CD14-positive monocyte (primary cell): ENCODE data around the gene PHC1. TPM values are rescaled to one million over a fixed set of nuclear protein-coding genes. Genes with fewer than 3 reads are reported as not detected.
"Not testable (repeated sequence)": the region's sequence is repeated elsewhere in the genome, so short reads cannot be mapped to it uniquely, and the experiment has no call there.

Experiments used
- DNase-seq, 3 donors: peaks; one replicate each; pipeline ENCODE4 v3.0.0-alpha.2; 2011 to 2022
- H2AFZ ChIP-seq: 2 replicates; pipeline ENCODE4 v1.6.0; 2012; ENCODE audit warnings: mild to moderate bottlenecking, low read depth, low read length, inconsistent platforms; ENCODE audit not compliant: insufficient read depth, poor library complexity, severe bottlenecking
- H3K27ac ChIP-seq, 2 donors: 1 replicate in 1 of 2; 2 replicates in 1 of 2; pipeline ENCODE4 v1.5.1; 2012 to 2013; ENCODE audit warnings: low read length in 2 of 2, control low read depth in 1 of 2, inconsistent platforms in 1 of 2, low read depth in 1 of 2, mild to moderate bottlenecking in 1 of 2
- H3K27me3 ChIP-seq, 2 donors: one replicate each; pipeline versions ENCODE4 v1.6.0 to v1.6.1; 2011 to 2013; ENCODE audit warnings: low read length in 2 of 2; ENCODE audit not compliant: control insufficient read depth in 2 of 2, insufficient read depth in 2 of 2
- H3K36me3 ChIP-seq, 2 donors: replicated peaks in 1 of 2; 1 replicate in 1 of 2; 2 replicates in 1 of 2; pipeline versions ENCODE4 v1.5.1 to v1.6.1; 2012 to 2013; ENCODE audit warnings: low read length in 2 of 2, control low read depth in 1 of 2, inconsistent platforms in 1 of 2, mild to moderate bottlenecking in 1 of 2; ENCODE audit not compliant: insufficient read depth in 2 of 2, control insufficient read depth in 1 of 2
- H3K4me1 ChIP-seq, 2 donors: 1 replicate in 1 of 2; 2 replicates in 1 of 2; pipeline versions ENCODE4 v1.5.1 to v1.6.1; 2012 to 2013; ENCODE audit warnings: low read length in 2 of 2, control low read depth in 1 of 2, inconsistent platforms in 1 of 2, mild to moderate bottlenecking in 1 of 2, moderate library complexity in 1 of 2; ENCODE audit not compliant: insufficient read depth in 2 of 2, control insufficient read depth in 1 of 2
- H3K4me2 ChIP-seq: replicated peaks from 2 replicates; pipeline ENCODE3; 2012; ENCODE audit warnings: low read length, moderate library complexity, mild to moderate bottlenecking; ENCODE audit not compliant: poor library complexity, severe bottlenecking; ENCODE audit errors: extremely low read depth
- H3K4me3 ChIP-seq, 3 experiments: fragments of 200-600 bp in 1 of 3; sonication (generic) in 1 of 3; replicated peaks in 1 of 3; 1 replicate in 2 of 3; 2 replicates in 1 of 3; pipeline ENCODE4 v1.5.1; 2011 to 2013; ENCODE audit warnings: low read length in 3 of 3, mild to moderate bottlenecking in 3 of 3, control low read depth in 2 of 3, low read depth in 2 of 3, inconsistent platforms in 1 of 3, moderate library complexity in 1 of 3
- H3K79me2 ChIP-seq: 2 replicates; pipeline ENCODE4 v1.6.0; 2012; ENCODE audit warnings: mild to moderate bottlenecking, control low read depth, inconsistent platforms, low read length, moderate library complexity; ENCODE audit not compliant: insufficient read depth
- H3K9ac ChIP-seq: 2 replicates; pipeline ENCODE4 v1.6.0; 2017; ENCODE audit warnings: low read length, mild to moderate bottlenecking; ENCODE audit not compliant: insufficient read depth, poor library complexity, severe bottlenecking
- H3K9me3 ChIP-seq, 2 donors: replicated peaks in 1 of 2; 1 replicate in 1 of 2; 2 replicates in 1 of 2; pipeline versions ENCODE4 v1.5.1 to v1.6.1; 2012 to 2013; ENCODE audit warnings: low read length in 2 of 2, control low read depth in 1 of 2; ENCODE audit not compliant: control insufficient read depth in 1 of 2, insufficient read depth in 1 of 2
- H4K20me1 ChIP-seq: 2 replicates; pipeline ENCODE4 v1.6.0; 2012; ENCODE audit warnings: mild to moderate bottlenecking, low read length, control low read depth, moderate library complexity; ENCODE audit not compliant: insufficient read depth
- H3K27ac Mint-ChIP-seq, 7 donors: one replicate each; pipeline ENCODE4 v1.8.0; 2020; ENCODE audit warnings: mild to moderate bottlenecking in 7 of 7, mixed read lengths in 7 of 7, moderate library complexity in 6 of 7, inconsistent platforms in 2 of 7
- H3K27me3 Mint-ChIP-seq, 3 donors: one replicate each; pipeline ENCODE4 v1.8.0; 2021 to 2022; ENCODE audit warnings: low read depth in 3 of 3, mild to moderate bottlenecking in 3 of 3, mixed read lengths in 3 of 3, moderate library complexity in 3 of 3, inconsistent platforms in 1 of 3
- H3K36me3 Mint-ChIP-seq, 2 donors: one replicate each; pipeline ENCODE4 v1.8.0; 2020; ENCODE audit warnings: mixed read lengths in 2 of 2, inconsistent platforms in 1 of 2, mild to moderate bottlenecking in 1 of 2
- H3K4me1 Mint-ChIP-seq: one replicate; pipeline ENCODE4 v1.8.0; 2020; ENCODE audit warnings: mild to moderate bottlenecking, mixed read lengths
- H3K4me3 Mint-ChIP-seq, 2 donors: one replicate each; pipeline ENCODE4 v1.8.0; 2020; ENCODE audit warnings: mild to moderate bottlenecking in 2 of 2, mixed read lengths in 2 of 2, moderate library complexity in 1 of 2
- H3K9me3 Mint-ChIP-seq, 7 donors: one replicate each; pipeline ENCODE4 v1.8.0; 2020 to 2022; ENCODE audit warnings: mixed read lengths in 7 of 7, mild to moderate bottlenecking in 6 of 7, moderate library complexity in 6 of 7, inconsistent platforms in 2 of 7
- WGBS: methylation state at CpG from one replicate; pipeline ENCODE4 v1.1.5; 2013; ENCODE audit warnings: missing lambda C conversion rate; ENCODE audit not compliant: insufficient coverage; 5-methylcytosine and 5-hydroxymethylcytosine counted together
- intact Hi-C, 2 donors: fragments of 100-400 bp; cut with micrococcal nuclease; formaldehyde crosslinking; loops; one replicate each; pipeline versions ENCODE4 v1.15.0 to v1.15.1; 2023
- polyA plus RNA-seq, 3 donors: library from polyadenylated mRNA; depleted of rRNA in 1 of 3; unstranded in 2 of 3; stranded (reverse) in 1 of 3; fragments of 300-500 nt in 2 of 3; fragments of >200 nt in 1 of 3; fragmentation: Illumina TruSeq in 2 of 3; gene quantifications; 1 replicate in 2 of 3; 2 replicates in 1 of 3; pipeline ENCODE4 v1.2.3, GENCODE V29; 2012 to 2021
- TF ChIP-seq, protein P1 (sequence below): fragments of 200-600 bp; IDR thresholded peaks from one replicate; pipeline ENCODE4 v1.8.0; 2022; ENCODE audit warnings: antibody characterized with exemption, mild to moderate bottlenecking

The PHC1 gene
- polyA plus RNA-seq, 3 donors, result 0.58 to 19.3 (median 1.4) TPM

DNA sequence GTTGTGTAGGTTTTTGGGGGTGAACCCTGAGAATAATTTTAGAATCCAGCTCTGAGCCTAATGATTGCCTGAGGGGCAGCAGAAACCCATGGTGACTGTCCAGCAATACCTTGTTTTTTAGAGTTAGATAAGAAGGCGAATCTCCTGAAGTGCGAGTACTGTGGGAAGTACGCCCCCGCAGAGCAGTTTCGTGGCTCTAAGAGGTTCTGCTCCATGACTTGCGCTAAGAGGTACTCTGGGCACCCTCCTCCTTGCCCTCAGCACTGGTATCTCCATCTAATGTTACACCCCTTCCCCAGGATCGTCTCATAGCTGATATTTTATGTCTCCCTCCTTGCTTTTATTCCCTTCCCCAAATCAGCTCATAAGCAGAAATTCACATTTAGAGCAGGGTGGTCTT, 22.4 kb downstream of the PHC1 start:
- intact Hi-C loops, result no loop called here
- Histone ChIP-seq H3K4me3 (no peak overlapping the region), H3K79me2 (no peaks in the 10 kb centered on the region), H3K36me3 (peaks cover 8 to 13% of the 10 kb centered on the region in 2 donors), H3K27ac (no peak overlapping the region), H3K27me3 (no peaks in the 10 kb centered on the region), H3K9me3 (no peaks in the 10 kb centered on the region), H4K20me1 (no peaks in the 10 kb centered on the region), H3K4me1 (no peaks in the 10 kb centered on the region), H3K9ac (no peak overlapping the region), H3K4me2 (no peak overlapping the region), H2AFZ (no peak overlapping the region)
- 89% methylated on average over 5 of the region's 7 CpGs for WGBS
- TF ChIP-seq, protein P1, sequence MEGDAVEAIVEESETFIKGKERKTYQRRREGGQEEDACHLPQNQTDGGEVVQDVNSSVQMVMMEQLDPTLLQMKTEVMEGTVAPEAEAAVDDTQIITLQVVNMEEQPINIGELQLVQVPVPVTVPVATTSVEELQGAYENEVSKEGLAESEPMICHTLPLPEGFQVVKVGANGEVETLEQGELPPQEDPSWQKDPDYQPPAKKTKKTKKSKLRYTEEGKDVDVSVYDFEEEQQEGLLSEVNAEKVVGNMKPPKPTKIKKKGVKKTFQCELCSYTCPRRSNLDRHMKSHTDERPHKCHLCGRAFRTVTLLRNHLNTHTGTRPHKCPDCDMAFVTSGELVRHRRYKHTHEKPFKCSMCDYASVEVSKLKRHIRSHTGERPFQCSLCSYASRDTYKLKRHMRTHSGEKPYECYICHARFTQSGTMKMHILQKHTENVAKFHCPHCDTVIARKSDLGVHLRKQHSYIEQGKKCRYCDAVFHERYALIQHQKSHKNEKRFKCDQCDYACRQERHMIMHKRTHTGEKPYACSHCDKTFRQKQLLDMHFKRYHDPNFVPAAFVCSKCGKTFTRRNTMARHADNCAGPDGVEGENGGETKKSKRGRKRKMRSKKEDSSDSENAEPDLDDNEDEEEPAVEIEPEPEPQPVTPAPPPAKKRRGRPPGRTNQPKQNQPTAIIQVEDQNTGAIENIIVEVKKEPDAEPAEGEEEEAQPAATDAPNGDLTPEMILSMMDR, result no peak
- Mint-ChIP-seq H3K27ac (no peak overlapping the region), H3K9me3 (no peaks in the 10 kb centered on the region), H3K4me3 (no peak overlapping the region), H3K4me1 (no peaks in the 10 kb centered on the region), H3K36me3 (peaks cover 20 to 26% of the 10 kb centered on the region in 2 donors), H3K27me3 (no peaks in the 10 kb centered on the region)
- no peak for DNase-seq

DNA sequence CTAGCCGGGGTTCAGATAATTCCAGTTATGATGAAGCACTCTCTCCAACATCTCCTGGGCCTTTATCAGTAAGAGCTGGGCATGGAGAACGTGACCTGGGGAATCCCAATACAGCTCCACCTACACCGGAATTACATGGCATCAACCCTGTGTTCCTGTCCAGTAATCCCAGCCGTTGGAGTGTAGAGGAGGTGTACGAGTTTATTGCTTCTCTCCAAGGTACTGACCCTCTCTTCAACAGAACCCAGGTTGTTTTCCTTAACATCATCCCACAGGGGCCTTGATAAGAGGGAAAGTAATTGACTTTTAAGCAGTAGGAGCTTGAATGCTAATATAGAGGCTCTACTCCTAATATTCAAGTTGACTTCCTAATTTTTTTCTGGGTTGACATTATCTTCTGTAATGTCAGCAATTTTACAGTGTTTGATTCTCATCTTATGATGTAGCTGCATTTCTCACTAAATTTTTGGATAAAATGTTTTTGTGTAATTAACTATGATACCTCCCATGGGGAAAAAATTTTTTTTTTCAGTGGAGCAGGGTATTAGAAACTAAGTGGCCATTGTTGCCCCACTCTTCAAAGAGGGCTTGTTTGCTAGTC, 23.6 kb downstream of the PHC1 start:
- H3K4me2 ChIP-seq, intact Hi-C loops, H3K9me3 Mint-ChIP-seq, H3K4me3 Mint-ChIP-seq, H3K9ac ChIP-seq, H3K4me1 Mint-ChIP-seq, H3K27ac Mint-ChIP-seq, H3K27me3 ChIP-seq, DNase-seq, H3K4me3 ChIP-seq, H3K79me2 ChIP-seq, H3K27me3 Mint-ChIP-seq, H3K4me1 ChIP-seq, H3K9me3 ChIP-seq, H3K27ac ChIP-seq, H2AFZ ChIP-seq: not testable (repeated sequence)
- Histone ChIP-seq H4K20me1 (peaks cover 12% of the 10 kb centered on the region), H3K36me3 (peaks cover 19 to 25% of the 10 kb centered on the region in 2 donors)
- WGBS, result no CpG with 5 or more reads among the region's 5 CpGs
- peaks cover 32 to 39% of the 10 kb centered on the region in 2 donors for H3K36me3 Mint-ChIP-seq
